ENCODE measurements around the gene APELA.

DNA sequence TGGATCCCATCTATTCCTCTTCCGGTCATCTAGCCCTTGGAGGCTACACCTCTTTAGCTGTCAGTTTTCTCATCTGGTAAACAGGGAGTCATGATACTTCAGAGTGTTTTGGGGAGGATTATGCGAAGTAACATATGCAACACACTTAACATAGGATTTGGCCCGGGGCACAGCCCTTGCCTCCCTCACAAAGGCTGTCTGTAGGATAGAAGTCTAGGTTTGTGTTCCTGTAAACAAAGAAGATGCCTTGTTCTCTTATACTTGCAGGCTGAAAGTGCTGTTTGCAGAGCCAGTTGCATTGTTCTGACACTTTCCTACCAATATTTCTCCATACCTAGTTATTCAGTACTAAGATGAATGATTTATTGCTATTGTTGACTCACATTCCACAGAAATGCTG, 2.2 kb upstream of the APELA start:
- TF ChIP-seq, protein P1, sequence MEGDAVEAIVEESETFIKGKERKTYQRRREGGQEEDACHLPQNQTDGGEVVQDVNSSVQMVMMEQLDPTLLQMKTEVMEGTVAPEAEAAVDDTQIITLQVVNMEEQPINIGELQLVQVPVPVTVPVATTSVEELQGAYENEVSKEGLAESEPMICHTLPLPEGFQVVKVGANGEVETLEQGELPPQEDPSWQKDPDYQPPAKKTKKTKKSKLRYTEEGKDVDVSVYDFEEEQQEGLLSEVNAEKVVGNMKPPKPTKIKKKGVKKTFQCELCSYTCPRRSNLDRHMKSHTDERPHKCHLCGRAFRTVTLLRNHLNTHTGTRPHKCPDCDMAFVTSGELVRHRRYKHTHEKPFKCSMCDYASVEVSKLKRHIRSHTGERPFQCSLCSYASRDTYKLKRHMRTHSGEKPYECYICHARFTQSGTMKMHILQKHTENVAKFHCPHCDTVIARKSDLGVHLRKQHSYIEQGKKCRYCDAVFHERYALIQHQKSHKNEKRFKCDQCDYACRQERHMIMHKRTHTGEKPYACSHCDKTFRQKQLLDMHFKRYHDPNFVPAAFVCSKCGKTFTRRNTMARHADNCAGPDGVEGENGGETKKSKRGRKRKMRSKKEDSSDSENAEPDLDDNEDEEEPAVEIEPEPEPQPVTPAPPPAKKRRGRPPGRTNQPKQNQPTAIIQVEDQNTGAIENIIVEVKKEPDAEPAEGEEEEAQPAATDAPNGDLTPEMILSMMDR (IDR thresholded peaks at IDR 0.05; ENCODE audit: low read length): no peak
- TF ChIP-seq EZH2 (optimal IDR thresholded peaks at IDR 0.05; ENCODE audit: low read depth, low read length): no peak
- TF ChIP-seq EZH2phosphoT487 (IDR thresholded peaks at IDR 0.05; ENCODE audit: low read length): no peak

Measured in MM.1S (cell line).